Hindlimb muscle (tissue), 1 donor: ENCODE measurements around the gene TPT1. TPM values are rescaled to one million over a fixed set of nuclear protein-coding genes. Genes with fewer than 3 reads are reported as not detected.
"Not testable (repeated sequence)": the region's sequence is repeated elsewhere in the genome, so short reads cannot be mapped to it uniquely, and the experiment has no call there.

ENCODE experiments used
- DNase-seq: peaks from one replicate; pipeline ENCODE4 v3.0.0-alpha.2; 2013
- polyA plus RNA-seq: library from polyadenylated mRNA; unstranded; fragments of 120-200 nt; gene quantifications from one replicate; pipeline ENCODE4 v1.2.1, GENCODE V29; 2013; ENCODE audit not compliant: insufficient read length

The TPT1 gene
- polyA plus RNA-seq, 1 donor, result 8,044 TPM

DNA sequence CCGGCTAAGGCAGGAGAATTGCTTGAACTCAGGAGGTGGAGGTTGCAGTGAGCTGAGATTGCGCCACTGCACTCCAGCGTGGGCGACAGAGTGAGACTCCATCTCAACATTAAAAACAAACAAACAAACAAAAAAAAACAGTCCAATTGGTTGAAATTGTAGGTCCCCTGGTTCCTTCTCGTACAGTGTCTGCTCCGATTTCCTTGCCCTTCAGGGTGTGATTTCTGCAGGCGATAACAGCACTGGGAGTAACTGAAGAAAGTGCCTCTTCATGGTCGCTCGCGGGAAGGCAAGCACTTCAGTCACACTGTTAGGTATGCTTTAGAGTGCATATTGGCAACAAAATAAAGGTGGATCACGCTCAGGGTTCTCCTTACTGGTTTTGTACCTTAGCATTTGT lies 39.7 kb downstream of the TPT1 start:
- DNase-seq, result no peak

DNA sequence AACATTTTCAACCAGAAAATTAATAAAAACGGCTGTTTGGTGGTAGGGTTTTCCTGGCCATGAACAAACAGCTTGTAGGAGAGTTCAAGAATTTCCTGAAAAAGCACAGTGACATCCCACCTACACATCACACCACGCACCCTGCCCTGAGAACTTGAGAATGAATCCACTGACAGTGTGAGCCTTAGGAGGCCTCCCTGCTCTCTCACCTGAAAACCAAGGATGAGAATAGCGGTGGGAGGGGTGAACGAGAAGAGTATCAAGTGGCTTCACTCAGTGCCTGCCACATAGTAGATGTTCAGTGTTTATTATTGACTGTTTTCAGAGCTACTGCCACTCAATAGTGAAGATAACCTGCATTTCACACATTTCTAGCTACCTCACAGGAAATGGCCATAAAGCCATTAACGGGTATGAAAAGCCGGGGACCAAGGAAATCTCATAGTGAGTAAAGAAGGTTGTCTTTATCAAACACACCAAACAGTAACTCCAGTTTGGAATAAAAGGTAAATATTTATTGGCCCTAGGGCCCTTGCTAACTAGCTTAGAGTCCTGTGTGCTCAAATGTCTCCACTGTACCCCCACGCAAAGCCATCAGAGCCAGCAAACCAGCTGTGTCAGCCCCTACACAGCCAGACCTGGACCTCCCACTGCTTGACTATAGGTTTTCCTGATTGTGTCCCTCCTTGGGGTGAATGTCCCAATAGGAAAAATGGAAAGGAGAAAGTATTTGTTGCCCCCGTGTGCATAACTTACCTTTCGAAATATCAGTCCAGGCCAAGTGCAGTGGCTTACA lies 40.6 kb downstream of the TPT1 start:
- no peak for DNase-seq

DNA sequence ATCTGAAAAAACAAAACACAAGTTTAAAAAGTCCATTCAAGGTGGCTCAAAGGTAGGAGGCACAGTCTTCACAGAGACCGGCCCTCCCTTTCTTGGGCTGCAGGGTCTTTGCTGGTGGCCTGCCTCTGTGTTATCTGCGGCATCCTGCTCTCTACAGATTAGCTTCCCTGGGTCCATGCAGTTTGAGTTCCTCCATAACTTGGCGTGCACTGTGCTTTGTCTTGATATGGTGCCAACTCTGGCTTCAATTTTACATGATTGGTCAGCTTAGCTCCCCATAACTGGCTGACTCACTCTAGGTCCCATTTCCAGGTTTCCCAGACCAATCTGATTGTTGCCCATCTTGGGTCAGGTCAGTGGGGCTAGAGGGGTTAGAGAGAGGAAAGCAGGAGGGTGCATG lies 41.8 kb downstream of the TPT1 start:
- no peak for DNase-seq

DNA sequence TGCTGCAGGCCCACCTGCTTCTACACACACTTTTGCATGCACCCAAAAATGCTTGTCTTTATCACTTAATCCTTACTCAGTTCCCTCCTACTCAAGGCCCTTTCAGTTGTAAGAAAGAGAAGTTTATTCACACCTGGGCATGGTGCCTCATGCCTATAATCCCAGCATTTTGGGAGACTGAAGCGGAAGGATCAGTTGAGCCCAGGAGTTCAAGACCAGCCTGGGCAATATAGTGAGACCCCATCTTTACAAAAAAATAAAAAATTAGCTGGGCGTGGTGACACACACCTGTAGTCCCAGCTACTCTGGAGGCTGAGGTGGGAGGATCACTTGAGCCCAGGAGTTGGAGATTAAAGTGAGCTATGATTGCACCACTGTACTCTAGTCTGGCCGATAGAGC lies 42.4 kb downstream of the TPT1 start:
- not testable (repeated sequence) for DNase-seq

DNA sequence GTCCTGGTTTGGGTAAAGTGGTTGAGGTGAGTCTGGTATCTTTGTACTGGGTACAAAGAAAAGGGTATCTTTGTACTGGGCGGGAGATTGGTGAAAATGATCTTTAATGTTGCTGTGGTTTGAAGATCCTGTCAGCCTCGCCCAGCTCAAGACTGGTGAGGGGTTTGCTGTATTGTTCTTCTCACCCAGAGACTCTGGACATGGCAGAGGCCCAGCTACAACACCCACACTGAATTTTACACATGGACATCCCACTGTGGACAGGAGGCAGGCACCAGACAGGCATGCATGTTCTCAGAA lies 42.8 kb downstream of the TPT1 start:
- no peak for DNase-seq

DNA sequence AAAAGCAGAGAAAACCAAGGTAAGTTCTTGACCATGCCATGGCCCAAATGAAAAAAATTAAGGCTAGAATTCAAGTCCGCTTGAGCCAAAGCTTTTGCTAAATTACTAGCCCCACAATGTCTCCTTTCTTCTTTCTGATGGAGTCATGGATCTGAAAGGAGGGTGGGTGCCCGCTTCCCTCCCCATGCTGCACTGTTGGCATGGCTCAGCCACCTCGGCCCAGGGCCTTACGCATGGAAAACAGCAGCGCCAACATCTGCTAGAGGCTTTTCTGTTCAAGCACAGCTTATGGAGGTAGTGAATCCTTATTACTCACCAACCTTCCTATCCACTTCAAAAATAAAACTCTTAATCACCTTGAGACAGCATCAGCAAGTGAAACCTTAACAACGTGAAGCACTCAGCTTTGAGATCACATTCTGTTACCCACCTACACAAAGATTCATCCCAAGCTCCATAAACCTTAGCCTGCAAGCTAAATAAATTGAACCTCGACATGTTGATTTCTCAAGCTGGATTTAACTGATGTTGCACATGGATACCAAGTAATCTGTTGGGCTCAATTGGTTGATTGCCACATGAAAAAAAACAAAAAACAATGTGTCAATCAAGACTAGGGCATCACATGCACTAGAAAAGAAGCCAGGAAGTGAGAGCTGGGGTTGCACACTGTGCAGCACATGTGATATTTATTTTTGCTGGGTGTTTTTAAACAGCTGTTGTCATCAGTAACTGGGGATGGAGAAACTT lies 43.4 kb downstream of the TPT1 start:
- no peak for DNase-seq

DNA sequence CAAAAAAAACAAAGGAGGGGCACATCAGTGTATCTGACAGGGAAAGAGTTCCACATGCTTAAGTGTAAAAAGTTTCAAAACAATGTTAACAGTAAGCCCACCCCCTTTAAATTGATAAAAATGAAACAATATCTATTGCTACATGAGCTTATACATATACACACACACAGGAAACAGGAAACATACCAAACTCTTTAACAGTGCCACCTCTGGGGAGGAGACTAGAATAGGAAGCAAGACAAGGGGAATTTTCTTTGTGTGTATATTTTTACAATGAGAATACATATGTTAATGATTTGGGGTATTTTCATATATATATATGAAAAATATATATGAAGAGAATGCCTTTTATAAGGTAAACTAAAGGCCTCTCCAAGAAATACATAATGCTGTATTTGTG lies 44.7 kb downstream of the TPT1 start:
- no peak for DNase-seq

DNA sequence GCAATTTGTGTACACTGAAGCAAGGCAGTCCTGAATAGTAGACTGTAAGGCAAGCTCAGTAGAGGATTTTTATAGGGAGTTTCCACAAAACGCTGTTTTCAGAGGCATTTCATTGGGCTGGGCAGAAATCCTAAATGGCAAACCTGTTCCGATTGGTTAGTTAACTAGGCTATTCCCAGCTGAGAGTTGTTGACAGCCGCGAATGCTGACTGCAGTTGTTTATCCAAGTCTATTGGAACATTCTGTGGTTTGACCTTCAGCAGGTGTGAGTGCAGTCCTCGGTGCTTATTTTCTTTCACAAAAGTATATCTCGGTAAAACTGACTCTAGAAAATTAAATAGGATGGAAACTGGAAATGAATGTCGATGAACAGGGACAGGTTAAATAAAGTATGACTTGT lies 45.4 kb downstream of the TPT1 start:
- DNase-seq, result no peak

DNA sequence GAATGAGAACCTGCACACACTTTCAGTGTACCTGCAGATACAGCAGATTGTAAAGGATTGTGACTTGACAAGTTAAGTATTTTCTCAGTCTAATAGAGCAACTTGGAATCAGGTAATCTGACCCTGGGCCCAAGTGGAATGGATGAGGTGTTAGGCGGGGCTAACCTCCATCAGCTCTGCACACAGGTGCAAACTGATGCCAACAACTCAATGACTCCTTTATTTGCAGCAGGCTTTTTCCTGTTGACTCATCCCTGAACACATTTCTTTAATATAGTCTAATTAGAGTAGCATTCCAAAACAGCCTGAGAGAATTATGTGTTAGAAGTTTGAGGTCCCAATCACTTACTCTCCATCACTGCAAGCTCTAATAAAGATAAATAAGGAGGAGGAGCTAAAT lies 48.8 kb downstream of the TPT1 start:
- no peak for DNase-seq

DNA sequence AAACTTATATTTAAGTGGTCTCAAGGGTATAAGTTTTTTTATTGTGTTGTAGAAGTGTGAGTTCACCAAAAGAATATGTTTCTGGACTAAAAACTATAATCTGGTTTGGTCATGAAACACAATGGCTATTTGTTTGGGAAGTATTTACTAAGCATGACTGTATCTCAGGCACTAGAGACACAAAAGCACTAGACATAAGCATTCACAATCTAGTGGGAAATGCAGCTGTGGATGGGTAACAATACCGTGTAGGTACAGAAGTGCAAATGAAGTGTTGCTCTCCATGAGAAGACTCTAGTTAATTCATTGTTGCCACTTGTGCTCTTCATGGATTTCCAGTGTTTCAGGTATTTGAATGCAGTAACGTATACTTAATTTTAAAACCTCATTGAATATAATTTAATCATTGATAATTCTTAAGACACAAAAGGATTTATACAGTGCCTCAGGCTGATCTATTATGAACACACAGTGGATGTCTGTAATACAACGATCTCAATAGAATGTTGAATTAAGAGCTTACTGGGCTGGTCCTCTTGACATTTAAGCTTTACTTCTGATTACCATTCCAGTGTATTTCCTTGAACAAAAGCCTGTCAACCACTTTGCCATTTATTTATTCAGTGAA lies 50.9 kb downstream of the TPT1 start:
- no peak for DNase-seq

Other genes with a start within 250 kb of the TPT1 start
- gene GTF2F2, start 220.7 kb downstream of the TPT1 start, polyA plus RNA-seq, result 18.1 TPM
- gene KCTD4, start 140.1 kb downstream of the TPT1 start, polyA plus RNA-seq, result not detected
- 14.7 TPM for gene SLC25A30, start 77.2 kb upstream of the TPT1 start, polyA plus RNA-seq
- gene COG3, start 123.8 kb upstream of the TPT1 start, polyA plus RNA-seq, result 21.3 TPM